HG03565 (cell line): ENCODE data around the gene PAEP.
"Not testable (repeated sequence)": the region's sequence is repeated elsewhere in the genome, so short reads cannot be mapped to it uniquely, and the experiment has no call there.

Experiments used
- ATAC-seq: cut with Tn5 transposase; IDR thresholded peaks from one replicate; pipeline ENCODE4 v1.9.1; 2021; ENCODE audit warnings: mild to moderate bottlenecking, moderate library complexity; ENCODE audit not compliant: unreplicated experiment

Gene PAEP

DNA sequence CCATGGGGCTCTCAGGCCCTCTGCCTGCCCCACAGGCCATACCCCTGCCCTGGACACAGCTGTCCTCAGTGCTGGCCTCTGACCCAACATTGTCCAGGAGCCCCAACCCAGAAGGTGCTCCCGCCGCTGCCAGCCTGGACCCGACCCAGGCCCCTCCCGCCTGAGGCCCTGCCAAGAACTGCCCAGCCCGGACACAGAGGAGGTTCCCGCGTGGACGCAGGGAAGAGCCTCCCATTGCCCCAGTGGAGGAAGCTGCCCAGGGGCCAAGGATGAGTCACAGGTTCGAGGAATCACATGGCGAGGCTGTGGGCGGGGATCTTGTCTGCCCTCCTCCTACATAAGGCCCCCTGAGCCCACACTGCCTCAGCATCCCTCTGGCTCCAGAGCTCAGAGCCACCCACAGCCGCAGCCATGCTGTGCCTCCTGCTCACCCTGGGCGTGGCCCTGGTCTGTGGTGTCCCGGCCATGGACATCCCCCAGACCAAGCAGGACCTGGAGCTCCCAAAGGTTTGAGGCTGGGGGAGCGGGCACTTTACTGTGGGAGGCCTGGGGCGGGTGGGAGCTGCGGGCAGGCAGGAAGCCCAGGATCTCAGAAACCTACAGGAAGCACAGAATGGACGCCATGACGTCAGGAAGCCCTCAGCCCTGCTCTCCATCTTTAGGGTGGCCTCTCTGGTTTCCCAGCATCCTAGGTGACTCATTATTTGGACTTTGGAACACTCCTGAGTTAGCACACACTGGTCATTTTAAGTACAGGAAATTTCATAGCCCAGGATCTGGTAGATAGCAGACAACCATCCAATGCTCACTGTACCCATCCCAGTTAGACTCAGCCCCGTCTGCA lies at the start of gene PAEP:
Gene PAEP (plus strand): TSS at position 366 of the 844 bp plus-strand sequence.
- ATAC-seq: no peak

DNA sequence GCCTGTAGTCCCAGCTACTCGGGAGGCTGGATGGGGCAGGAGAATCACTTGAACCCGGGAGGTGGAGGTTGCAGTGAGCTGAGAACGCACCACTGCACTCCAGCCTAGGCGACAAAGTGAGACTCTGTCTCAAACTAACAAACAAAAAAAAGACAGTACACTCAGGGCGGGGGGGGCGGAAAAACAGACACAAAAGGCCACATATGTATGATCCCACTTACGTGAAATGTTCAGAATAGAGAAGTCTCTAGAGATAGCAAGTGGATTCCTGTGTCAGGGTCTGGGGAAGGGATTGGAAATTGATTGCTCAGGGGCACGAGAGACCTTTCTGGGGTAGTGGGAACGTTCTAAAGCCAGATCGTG lies 49.3 kb upstream of the PAEP start:
- no peak for ATAC-seq

- ATAC-seq: no peak
Observed at GRCh38 chr9:135512904-135513303, 48.7 kb upstream of the PAEP start.

GRCh38 chr9:135513351-135513846 lies 48.2 kb upstream of the PAEP start:
- no peak for ATAC-seq

DNA sequence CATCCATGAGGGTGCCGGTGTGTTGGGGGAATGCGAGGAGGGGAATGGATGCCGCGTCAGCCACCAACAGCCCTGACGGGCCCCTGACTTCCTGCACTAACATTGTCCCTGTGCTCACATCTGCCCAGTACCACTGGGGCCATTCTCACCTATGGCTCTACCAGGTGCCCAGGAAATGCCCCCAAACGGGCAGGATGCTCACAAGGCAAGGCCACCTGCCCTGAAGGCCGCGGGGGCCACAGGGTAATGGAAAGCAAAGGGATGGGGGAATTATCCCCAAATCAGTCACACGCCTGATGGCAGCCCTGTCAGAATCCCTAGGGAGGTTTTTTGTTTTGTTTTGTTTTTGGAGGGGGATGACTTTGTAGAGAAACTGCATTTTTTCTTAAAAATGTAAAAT lies 47.6 kb upstream of the PAEP start:
- ATAC-seq: not testable (repeated sequence)

GRCh38 chr9:135514342-135515082 lies 47.0 kb upstream of the PAEP start:
- no peak for ATAC-seq

GRCh38 chr9:135515083-135515951 lies 46.2 kb upstream of the PAEP start:
- no peak for ATAC-seq

GRCh38 chr9:135516132-135516860 lies 45.3 kb upstream of the PAEP start:
- no peak for ATAC-seq

DNA sequence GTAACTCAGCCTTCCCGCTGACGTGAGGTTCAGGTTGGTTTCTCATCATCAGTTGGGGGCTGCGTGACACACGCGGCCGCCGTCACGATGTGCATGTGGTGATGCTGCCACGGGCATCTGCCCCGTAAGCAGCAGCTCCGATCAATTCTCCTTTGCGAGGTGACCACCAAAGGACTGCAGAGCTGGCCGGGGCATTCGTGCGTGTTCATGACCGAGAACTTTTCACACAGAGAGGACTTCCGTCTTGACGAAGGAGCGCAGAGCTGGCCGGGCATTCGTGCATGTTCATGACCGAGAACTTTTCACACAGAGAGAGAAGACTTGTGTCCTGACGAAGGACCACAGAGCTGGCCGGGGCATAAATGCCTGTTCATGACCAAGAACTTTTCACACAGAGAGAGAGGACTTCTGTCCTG lies 44.1 kb upstream of the PAEP start:
- no peak for ATAC-seq

DNA sequence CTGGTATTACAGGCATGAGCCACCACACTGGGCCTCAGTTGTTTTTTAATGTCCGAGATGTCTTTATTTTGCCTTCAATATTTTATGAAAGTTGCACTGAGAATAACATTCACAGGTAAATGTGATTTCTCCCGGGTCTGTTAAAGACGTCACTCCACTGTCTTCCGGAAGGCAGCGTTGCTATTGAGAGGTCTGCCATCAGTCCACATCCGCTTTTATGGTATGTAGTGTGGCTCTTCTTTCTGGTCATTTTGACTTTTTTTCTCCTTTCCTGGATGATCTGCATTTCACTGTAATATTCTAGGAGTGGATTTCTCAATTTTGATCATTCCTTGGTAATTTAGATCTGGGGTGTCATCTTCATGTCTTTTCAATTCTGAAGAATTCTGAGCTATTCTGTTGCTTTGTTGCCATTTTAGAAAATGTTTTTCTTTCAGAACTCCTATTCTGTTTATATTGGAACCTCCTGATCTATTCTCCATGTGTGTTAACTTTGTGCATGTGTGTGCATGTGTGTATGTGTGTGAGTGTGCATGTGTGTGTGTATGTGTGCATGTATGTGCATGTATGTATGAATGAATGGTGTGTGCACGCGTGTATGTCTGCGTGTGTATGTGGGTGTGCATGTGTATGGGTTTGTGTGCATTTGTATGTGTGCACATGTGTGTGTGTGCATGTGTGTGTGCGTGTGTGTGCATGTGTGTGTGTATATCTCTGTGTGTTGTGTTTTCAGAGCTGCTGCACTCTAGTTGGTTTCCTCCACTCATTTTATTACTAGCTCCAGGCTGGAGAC lies 42.2 kb upstream of the PAEP start:
- no peak for ATAC-seq

GRCh38 chr9:135520916-135521607 lies 40.5 kb upstream of the PAEP start, which contains the start of gene LCN1:
LCN1 (plus strand) TSS chr9:135521440; CDS start chr9:135521498, 58 bp downstream.
- ATAC-seq: no peak

DNA sequence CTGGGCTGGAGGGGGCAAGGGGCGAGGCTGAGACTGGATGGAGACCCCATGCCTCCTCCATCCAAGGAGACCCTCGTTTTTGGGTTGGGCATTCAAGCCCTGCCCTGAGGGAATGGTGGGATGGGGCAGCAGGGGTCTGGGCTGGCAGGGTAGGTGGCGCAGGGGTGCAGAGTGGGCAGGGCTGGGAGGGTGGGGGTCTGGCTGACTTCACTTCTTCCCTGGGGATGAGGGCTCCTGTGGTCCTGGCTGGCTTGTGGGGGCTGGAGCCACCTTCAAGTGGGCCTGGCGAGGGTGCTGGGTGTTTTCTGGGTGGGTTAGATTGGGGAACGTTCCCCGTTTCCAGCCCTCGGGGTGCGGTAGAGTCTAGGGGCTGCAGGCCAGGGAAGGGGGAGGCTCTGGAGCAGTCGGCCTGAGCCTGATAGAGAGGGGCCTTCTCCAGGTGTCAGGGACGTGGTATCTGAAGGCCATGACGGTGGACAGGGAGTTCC lies 39.9 kb upstream of the PAEP start:
- no peak for ATAC-seq

DNA sequence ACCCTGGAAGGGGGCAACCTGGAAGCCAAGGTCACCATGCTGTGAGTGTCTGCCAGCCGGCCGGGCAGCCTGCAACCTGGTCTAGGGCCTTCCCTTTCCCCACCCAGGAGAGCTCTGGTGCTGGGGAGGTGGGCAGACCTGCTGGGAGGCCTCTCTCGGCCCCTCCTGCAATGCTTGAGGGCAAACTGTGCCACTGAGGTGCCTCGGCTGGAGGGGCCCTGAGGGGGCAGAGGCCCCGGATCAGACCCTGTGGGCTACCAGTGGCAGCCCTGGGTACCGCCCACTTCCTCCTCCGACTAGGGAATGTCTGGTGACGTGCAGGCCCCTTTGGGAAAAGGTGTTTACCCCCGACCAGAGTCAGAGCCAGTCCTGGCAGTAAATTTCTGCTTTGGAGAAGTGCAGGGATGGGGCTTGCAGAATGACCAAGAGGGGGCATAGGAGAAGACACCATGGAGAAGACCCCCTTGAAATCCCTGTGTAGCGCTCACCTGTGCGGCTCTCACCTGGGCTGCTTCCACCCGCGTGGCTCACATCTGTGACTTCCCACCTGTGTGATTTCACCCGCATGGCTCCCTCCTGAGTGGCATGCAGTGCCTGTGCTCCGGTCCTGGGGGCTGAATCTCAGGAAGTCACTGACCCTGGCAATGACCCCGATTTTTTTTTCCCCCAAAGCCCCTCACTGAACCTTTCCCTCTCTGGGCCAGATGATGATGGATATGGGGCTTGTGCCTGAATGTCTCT lies 39.2 kb upstream of the PAEP start:
- no peak for ATAC-seq

DNA sequence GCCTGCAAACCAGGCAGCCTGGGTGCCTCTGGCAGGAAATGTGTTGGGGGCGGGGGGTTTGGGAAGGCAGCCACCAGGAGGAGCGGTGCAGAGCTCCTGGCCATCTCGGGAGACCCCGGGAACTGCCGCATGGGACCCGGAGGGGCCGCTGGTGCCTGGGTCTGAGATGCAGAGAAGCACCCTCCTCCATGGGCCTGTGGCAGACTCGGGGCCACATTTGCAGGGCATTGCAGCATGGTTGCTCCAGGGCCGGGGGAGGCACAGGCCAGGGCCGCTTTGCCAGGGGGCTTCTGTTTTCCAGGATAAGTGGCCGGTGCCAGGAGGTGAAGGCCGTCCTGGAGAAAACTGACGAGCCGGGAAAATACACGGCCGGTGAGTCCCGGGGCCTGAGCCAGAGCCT lies 38.6 kb upstream of the PAEP start:
- ATAC-seq: no peak

DNA sequence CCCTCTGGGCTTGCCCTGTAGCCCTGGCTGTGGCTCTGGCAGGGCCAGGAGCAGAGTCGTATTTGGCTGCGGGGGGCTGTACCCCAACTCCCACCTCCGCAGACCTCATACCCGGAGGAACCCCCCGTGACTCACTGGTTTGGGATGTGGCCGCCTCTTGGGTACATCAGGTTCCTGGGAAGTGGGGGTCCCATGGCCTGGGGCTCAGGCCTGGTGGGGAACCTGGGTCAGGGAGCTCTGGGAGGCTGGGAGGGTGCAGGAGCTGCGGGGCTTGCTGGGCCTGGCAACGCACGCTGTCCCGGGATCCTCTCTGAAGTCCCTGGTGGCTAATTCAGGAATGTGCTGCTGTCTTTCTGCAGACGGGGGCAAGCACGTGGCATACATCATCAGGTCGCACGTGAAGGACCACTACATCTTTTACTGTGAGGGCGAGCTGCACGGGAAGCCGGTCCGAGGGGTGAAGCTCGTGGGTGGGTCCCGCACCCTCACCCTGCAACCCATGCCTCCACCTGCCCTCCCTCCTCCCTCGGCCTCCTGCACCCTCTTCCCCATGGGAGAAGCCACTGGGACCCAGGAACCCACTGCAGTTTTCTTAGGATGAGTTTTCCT lies 37.9 kb upstream of the PAEP start:
- no peak for ATAC-seq

DNA sequence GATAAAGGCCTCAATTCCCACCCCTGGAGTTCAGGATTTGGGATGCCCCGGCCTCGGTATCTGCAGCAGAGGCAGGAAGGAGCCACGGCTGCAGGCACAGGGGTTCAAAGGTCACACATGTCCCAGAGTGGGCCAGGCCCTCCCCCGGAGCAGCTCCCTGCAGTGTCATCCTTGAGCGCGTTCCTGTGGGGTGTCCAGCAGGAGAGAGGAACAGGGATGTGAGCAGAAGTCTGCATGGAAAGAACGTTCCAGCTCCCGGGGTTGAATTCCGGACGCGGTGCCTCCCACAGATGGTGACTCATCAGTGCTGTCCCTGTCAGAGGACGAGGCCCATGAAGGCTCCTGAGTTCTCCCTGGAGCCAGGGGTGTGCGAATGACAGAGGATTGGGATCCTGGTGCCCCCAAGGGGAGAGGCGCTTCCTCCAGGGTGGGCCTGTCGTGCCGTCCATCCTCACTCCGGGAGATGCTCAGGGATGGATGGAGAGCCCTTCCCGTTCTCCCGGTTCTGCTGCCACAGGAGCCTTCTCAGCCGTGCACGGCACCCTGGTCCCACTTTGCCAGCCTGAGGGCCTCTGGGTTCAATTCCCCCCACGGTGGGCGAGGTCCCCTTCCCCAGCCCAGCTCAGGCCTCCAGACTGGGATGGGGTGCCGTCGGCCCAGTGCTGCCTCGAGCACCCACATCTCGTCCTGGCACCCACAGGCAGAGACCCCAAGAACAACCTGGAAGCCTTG lies 37.3 kb upstream of the PAEP start:
- no peak for ATAC-seq
